BLaER1 (cell line): ENCODE results near the gene IGF1R.
A peak's percentile ranks its signal among the peaks of the same experiment; 100 is the strongest.

ENCODE experiments used
- H3K27ac ChIP-seq: shearing (Covaris generic); formaldehyde crosslinking; 2 replicates; pipeline ENCODE4 v1.8.1; 2022
- H3K27me3 ChIP-seq: shearing (Covaris generic); formaldehyde crosslinking; 2 replicates; pipeline ENCODE4 v1.8.1; 2022
- H3K36me3 ChIP-seq: shearing (Covaris generic); formaldehyde crosslinking; 2 replicates; pipeline ENCODE4 v1.8.1; 2022
- H3K4me1 ChIP-seq: shearing (Covaris generic); formaldehyde crosslinking; 2 replicates; pipeline ENCODE4 v1.8.1; 2022
- H3K4me2 ChIP-seq: shearing (Covaris generic); formaldehyde crosslinking; 2 replicates; pipeline ENCODE4 v1.8.1; 2022
- H3K4me3 ChIP-seq: shearing (Covaris generic); formaldehyde crosslinking; 2 replicates; pipeline ENCODE4 v1.8.1; 2022
- H3K9ac ChIP-seq: shearing (Covaris generic); formaldehyde crosslinking; 2 replicates; pipeline ENCODE4 v1.8.1; 2022
- H3K9me3 ChIP-seq: shearing (Covaris generic); formaldehyde crosslinking; 2 replicates; pipeline ENCODE4 v1.8.1; 2022
- H4K20me1 ChIP-seq: shearing (Covaris generic); formaldehyde crosslinking; 2 replicates; pipeline ENCODE4 v1.8.1; 2022
- Cebpa-rat ChIP-seq: shearing (Covaris generic); IDR thresholded peaks from 2 replicates; pipeline ENCODE4 v1.8.1; 2022

IGF1R gene

DNA sequence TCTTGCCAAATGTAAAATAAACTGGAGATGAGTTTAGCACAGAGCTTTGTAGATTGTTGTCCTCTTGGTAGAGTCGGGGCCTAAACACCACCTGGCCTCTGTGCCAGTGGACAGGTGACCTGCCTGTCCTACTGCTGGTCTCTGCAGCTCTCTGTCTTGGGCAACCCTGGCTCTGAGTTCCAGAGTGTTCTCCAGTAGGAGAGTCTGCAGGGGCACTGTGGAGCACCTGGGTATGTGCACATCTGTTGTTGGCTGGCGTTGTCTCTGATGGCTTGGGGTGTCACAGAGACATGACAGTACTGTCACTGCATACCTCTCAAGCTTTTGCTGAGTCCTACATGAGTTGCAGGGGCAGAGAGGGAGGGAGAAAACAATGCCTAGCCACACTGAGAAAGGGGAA, 112.6 kb downstream of the IGF1R start:
- peaks cover 100% of the 10 kb centered on the region for H4K20me1 ChIP-seq
- no peak overlapping the region for H3K9ac ChIP-seq
- no peak overlapping the region for H3K4me3 ChIP-seq
- no peaks in the 10 kb centered on the region for H3K9me3 ChIP-seq
- H3K27me3 ChIP-seq: no peaks in the 10 kb centered on the region
- no peak for TF ChIP-seq Cebpa-rat
- H3K27ac ChIP-seq: no peak overlapping the region
- no peak overlapping the region for H3K4me2 ChIP-seq
- H3K36me3 ChIP-seq: peaks cover 18% of the 10 kb centered on the region; the same call in 1 of the 2 replicates
- 0 out of 2 replicates have a peak, but pooled peaks cover 10% of the 10 kb centered on the region for H3K4me1 ChIP-seq

- no peak for TF ChIP-seq Cebpa-rat
- Histone ChIP-seq H3K4me3 (no peak overlapping the region), H3K4me2 (no peak overlapping the region), H3K9ac (no peak overlapping the region), H3K4me1 (0 out of 2 replicates have a peak, but pooled peaks cover 10% of the 10 kb centered on the region), H3K27me3 (no peaks in the 10 kb centered on the region), H3K27ac (no peak overlapping the region), H3K36me3 (peaks cover 18% of the 10 kb centered on the region; the same call in 1 of the 2 replicates), H3K9me3 (no peaks in the 10 kb centered on the region), H4K20me1 (peaks cover 100% of the 10 kb centered on the region)
Observed at GRCh38 chr15:98763179-98763578, 114.8 kb downstream of the IGF1R start.

GRCh38 chr15:98764291-98764690, 116.0 kb downstream of the IGF1R start:
- Histone ChIP-seq H3K9me3 (no peaks in the 10 kb centered on the region), H3K27ac (no peak overlapping the region), H3K9ac (no peak overlapping the region), H3K36me3 (peaks cover 18% of the 10 kb centered on the region; the same call in 1 of the 2 replicates), H3K4me1 (0 out of 2 replicates have a peak, but pooled peaks cover 10% of the 10 kb centered on the region), H3K4me3 (no peak overlapping the region), H4K20me1 (peaks cover 100% of the 10 kb centered on the region), H3K4me2 (no peak overlapping the region), H3K27me3 (no peaks in the 10 kb centered on the region)
- no peak for TF ChIP-seq Cebpa-rat

DNA sequence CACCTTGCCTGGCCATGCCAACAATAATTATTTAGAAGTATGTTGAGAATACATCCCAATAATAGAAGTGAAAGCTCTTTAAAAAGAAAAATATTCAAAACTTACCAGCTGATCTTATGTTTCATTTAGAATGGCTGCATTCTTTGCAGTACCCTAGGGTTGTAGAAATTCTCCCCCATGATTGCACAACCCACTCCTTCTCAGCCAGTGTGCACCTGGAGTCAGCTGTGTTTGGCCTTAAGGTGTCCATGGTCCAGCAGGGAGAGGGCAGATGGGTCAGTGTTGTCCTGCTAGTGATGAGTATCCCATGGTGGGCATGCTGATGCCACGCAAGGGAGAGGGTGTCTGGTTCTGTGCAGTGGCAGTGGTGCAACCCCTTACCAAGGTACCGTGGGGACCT, 117.3 kb downstream of the IGF1R start:
- Histone ChIP-seq H3K9ac (no peak overlapping the region), H3K4me1 (peaks cover 16% of the 10 kb centered on the region), H3K4me2 (no peak overlapping the region), H3K36me3 (peaks cover 18% of the 10 kb centered on the region; the same call in 1 of the 2 replicates), H3K27ac (no peak overlapping the region), H3K27me3 (no peaks in the 10 kb centered on the region), H3K9me3 (no peaks in the 10 kb centered on the region), H3K4me3 (no peak overlapping the region), H4K20me1 (peaks cover 100% of the 10 kb centered on the region)
- TF ChIP-seq Cebpa-rat: no peak

DNA sequence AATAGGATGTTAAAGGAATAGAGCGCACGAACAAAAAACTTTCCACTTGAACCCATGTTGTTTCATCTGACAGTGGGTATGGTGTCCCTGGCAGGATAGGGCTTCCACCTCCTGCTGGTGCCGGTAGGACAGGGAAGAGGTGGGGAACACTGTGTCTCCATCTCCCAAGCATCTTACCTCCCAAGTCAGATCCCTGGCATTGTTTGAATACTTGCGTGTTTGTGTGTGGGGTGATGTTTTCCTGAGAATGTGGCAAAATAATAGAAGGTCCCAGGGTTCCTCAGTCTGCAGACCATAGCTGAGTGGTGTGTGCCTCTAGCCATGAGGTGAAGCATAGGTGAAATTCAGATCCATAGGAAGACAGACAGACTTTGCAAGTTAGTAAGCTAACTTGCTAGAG, 119.4 kb downstream of the IGF1R start:
- H3K27me3 ChIP-seq: no peaks in the 10 kb centered on the region
- H3K4me3 ChIP-seq: no peak overlapping the region
- no peak overlapping the region for H3K27ac ChIP-seq
- peaks cover 28% of the 10 kb centered on the region for H3K4me1 ChIP-seq
- TF ChIP-seq Cebpa-rat: no peak
- H3K9me3 ChIP-seq: no peaks in the 10 kb centered on the region
- H3K4me2 ChIP-seq: no peak overlapping the region
- peaks cover 7% of the 10 kb centered on the region; the same call in 1 of the 2 replicates for H3K36me3 ChIP-seq
- peaks cover 100% of the 10 kb centered on the region for H4K20me1 ChIP-seq
- no peak overlapping the region for H3K9ac ChIP-seq

GRCh38 chr15:98769867-98770266, 121.5 kb downstream of the IGF1R start:
- Histone ChIP-seq H3K27me3 (no peaks in the 10 kb centered on the region), H3K4me1 (peaks cover 49% of the 10 kb centered on the region), H3K9me3 (no peaks in the 10 kb centered on the region), H3K9ac (no peak overlapping the region), H3K27ac (no peak overlapping the region), H3K36me3 (peaks cover 7% of the 10 kb centered on the region; the same call in 1 of the 2 replicates), H4K20me1 (peaks cover 99% of the 10 kb centered on the region), H3K4me3 (no peak overlapping the region), H3K4me2 (no peak overlapping the region)
- TF ChIP-seq Cebpa-rat: no peak

DNA sequence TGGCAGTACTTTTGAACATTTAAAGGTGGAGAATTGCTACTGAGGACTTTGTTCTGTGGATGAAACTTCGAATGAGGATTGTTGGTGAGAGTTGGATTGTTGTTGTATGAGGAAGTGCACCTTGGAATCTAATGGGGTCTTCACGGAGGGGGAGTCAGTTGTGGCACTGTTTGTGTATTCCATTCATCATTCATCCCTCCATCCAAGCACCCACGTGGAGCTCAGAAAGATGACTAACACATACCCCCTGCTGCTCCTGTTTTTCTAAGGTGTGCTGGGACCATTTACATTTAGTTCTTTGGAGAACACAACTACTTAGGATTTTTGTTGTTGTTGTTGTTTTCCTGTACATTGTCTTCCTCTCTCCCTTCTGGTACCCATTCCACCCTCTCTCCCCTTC, 122.6 kb downstream of the IGF1R start:
- Histone ChIP-seq H3K27me3 (no peaks in the 10 kb centered on the region), H3K9ac (no peak overlapping the region), H3K4me2 (peak overlapping the region; percentile 23), H3K27ac (no peak overlapping the region), H4K20me1 (peaks cover 99% of the 10 kb centered on the region), H3K36me3 (0 out of 2 replicates have a peak, but pooled peaks cover under 1% of the 10 kb centered on the region), H3K9me3 (no peaks in the 10 kb centered on the region), H3K4me1 (peaks cover 60% of the 10 kb centered on the region), H3K4me3 (no peak overlapping the region)
- no peak for TF ChIP-seq Cebpa-rat

- Histone ChIP-seq H3K4me3 (no peak overlapping the region), H3K27ac (no peak overlapping the region), H3K36me3 (no peaks in the 10 kb centered on the region), H3K9me3 (no peaks in the 10 kb centered on the region), H3K27me3 (no peaks in the 10 kb centered on the region), H3K4me1 (peaks cover 65% of the 10 kb centered on the region), H3K9ac (no peak overlapping the region), H4K20me1 (peaks cover 99% of the 10 kb centered on the region), H3K4me2 (peak overlapping the region; percentile 23)
- no peak for TF ChIP-seq Cebpa-rat
Observed at GRCh38 chr15:98771541-98771940, 123.2 kb downstream of the IGF1R start.

- Histone ChIP-seq H3K27me3 (no peaks in the 10 kb centered on the region), H3K27ac (no peak overlapping the region), H3K36me3 (no peaks in the 10 kb centered on the region), H3K4me2 (peak overlapping the region; percentile 25), H3K9ac (no peak overlapping the region), H4K20me1 (peaks cover 99% of the 10 kb centered on the region), H3K9me3 (no peaks in the 10 kb centered on the region), H3K4me1 (peaks cover 79% of the 10 kb centered on the region), H3K4me3 (no peak overlapping the region)
- TF ChIP-seq Cebpa-rat: no peak
Observed at GRCh38 chr15:98772895-98773294, 124.6 kb downstream of the IGF1R start.

GRCh38 chr15:98773616-98774015, 125.3 kb downstream of the IGF1R start:
- Histone ChIP-seq H3K27ac (no peak overlapping the region), H3K27me3 (no peaks in the 10 kb centered on the region), H3K4me2 (peak overlapping the region; percentile 25), H4K20me1 (peaks cover 99% of the 10 kb centered on the region), H3K4me1 (peaks cover 86% of the 10 kb centered on the region), H3K9me3 (no peaks in the 10 kb centered on the region), H3K36me3 (peaks cover 3% of the 10 kb centered on the region; the same call in 1 of the 2 replicates), H3K4me3 (no peak overlapping the region), H3K9ac (no peak overlapping the region)
- no peak for TF ChIP-seq Cebpa-rat
